HG02938 (cell line): ENCODE data around the gene FGG.
"Not testable (repeated sequence)": the region's sequence is repeated elsewhere in the genome, so short reads cannot be mapped to it uniquely, and the experiment has no call there.

Source experiments
- ATAC-seq: cut with Tn5 transposase; IDR thresholded peaks from one replicate; pipeline ENCODE4 v1.9.1; 2021; ENCODE audit warnings: mild to moderate bottlenecking, moderate library complexity; ENCODE audit not compliant: unreplicated experiment

Gene FGG

DNA sequence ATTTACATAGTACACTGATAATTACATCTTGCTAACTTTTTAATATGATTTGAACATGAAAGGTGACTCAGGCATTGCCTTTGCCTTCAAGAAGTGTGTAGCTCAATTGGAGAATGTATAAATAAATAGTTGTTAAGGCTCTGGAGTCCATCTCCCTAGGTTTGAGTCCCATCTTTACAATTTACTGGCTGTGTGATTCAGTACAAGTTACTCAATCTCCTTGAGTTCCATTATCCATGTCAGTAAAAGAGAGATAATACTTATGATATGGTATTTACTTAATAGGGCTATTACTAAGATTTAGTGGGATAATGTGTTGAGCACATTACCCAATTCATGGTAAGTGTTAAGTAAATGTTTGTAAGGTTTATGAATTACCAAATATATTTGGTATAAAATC, 1.9 kb upstream of the FGG start:
- no peak for ATAC-seq

DNA sequence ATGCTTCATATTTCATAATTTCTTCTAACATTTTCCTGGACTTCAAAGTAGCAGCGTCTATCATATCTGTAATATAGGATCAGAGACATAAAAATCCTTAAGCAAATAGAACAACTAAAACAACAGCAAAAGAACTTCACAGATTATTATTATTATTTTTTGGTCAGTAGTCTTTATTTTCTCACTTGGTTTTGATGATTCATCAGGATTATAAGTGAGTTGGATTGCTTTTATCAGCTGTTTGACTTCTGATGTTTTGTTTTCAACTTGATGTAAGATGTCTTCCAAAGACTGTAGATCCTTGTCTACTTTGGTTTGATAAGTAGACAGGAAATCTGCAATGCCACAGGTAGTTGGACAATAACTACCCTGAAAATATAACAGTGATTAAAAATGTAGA, 623 bp downstream of the FGG start:
- no peak for ATAC-seq

DNA sequence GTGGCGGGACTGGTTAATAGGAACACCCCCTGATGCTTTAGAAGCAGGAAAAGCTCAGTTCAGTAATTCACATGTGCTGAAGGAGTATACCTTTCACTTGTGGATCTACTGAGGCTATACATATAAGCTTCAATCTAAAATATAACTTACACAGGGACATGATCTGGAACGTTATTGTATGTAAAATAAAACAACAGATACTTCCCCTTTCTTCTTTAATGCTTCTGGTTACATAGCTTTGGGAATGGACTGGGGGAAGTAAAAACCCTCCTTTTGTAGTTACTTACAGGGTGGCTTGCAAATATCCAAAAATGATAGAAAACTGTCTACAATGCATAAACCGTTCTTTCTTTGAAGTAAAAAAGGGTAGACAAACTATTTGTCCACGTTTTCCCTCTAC, 1.9 kb downstream of the FGG start:
- ATAC-seq: no peak

- ATAC-seq: no peak
Observed at GRCh38 chr4:154609532-154609931, 2.9 kb downstream of the FGG start.

GRCh38 chr4:154608361-154609252, 3.8 kb downstream of the FGG start:
- ATAC-seq: no peak

DNA sequence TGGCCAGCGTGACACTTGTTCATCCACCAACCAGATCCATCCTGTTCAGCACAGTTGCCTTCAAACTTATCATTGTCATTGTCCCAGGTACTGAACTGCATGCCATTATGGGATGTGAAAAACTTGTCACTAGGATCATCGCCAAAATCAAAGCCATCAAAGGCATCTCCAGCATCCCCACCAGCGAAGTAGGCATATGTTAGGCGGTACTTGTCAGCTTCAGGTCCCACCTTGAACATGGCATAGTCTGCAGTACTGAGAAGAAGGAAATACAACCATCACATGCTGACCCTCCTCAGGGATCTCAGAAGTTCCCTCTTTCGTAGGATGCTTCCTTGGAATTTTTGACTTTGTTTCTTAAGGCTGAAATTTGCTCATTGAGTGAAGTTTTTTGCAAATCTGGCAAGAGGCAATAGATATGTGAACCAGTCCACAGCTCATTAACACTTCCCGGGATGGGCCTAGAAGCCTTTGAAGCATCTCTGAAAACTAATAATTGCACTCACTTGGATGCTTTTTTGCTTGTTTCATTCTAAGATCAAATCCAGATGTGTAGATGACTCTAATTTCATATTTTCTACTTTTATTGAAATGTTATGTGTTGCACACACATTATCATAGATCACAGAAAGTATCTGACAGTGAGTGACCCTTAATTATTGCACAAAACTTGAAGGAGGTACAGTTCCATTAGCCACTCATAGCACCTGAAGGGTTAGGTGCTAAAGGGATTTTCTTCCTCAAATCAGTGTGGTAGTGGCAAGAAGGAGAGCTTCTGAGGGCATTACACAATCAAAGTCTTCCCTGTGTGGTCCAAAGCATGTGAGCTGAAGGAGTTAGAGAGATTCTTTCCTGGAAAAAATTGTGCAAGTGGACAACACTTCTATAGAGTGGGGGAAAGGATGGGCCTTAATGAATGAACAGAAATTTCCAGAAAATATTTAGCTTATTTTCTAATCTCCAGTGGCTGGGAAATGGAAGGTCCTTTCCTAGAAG, 5.4 kb downstream of the FGG start:
- no peak for ATAC-seq

DNA sequence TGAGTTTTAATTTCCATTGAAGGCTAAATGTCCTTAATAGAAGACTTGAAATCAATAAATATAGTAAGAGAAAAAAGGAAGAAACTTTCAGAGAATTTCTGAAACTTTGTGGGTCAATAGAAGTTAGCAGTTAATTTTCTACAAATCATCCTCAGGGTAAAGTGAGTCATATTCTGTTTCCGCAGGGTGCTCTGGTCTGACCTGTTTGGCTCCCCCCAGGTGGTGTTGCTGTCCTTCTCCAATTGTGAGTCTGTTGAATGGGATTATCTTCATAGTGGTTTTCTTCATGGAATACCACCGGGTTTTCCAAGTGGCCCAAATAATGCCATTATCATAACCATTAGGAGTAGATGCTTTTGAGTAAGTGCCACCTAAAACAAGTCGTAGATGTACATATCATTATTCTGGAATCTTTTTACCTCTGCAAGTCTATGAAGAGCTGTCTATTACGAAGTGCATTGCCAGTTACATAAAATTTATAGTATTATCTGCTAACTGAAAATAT, 7.7 kb downstream of the FGG start:
- no peak for ATAC-seq

DNA sequence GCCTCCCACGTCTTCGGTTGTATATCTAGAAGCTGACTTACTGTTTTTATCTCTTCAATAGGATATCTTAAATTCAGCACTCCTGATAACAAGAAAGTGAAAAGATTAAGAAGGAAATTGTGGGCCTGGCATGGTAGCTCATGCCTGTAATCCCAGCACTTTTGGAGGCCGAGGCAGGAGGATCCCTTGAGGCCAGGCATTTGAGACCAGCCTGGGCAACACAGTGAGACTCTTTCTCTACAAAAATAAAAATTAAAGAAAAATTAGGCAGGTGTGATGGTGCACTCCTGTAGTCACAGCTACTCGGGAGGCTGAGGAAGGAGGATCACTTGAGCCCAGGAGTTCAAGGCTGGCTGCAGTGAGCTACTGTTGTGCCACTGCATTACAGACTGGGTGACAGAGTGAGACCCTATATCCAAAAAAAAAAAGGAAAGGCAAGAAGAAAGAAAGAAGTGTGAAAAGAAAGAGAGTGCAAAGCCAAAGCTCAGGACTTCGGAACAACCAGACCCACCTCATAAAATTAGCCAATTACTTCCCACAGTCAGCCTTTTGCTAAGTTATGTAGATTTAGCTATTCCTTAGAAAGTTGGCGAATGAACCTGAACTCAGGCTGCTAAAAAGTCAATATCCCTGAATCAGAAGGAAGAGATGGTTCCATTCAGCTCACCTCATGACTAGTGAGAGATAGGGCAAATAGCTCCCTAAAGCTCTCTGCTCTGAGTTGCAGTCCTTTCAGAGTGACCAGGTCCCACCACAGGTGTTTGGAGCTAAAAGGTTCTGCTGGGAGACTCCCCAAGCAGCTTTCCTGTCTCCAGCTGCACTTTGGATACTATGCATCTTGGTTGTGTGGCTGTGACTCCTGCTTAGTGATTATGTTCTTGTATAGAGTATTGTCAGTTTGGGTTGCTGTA, 9.2 kb downstream of the FGG start:
- ATAC-seq: no peak

GRCh38 chr4:154602404-154603020, 9.9 kb downstream of the FGG start:
- ATAC-seq: no peak

DNA sequence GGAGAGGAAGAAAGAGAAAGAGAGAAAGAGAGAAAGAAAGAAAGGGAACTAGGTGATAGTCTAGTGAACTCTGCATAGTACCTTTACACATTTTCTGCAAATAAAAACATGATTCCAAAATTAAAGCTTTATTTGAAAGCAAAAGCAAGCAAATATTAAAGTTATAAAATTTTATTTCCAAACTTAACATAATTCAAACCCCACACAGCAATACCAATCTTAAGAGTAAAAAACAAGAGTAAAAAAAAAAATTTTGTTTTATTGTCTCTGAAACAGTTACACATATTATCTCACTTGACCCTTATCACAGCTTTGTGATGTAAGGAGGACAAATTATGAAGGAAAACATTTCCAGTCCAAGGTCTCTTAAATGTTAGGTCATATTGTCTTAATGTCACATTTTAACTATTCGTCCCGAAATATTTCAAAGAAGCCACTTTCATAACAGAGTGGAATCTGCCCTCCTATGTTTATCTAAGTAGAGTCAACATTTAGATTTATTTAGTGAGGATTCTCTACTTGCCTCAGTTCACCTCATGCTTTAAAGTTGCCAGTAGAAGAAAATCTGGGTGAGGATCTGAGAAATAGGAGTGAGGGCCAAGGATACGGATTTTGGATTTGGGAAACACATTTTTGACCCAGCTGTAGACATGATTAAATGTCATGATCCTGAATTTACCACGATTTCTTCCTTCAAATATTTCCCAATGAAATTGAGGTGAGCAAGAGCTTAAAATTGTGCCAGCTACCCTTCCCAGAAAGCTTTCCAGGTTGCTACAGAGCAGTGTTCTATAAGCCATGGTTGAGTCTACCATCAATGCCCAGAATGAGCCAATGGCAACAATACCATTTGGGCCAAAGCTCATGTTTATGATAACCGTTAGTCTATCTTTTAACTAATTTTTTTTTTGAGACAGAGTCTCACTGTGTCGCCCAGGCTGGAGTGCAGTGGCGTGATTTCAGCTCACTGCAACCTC, 14.4 kb downstream of the FGG start:
- ATAC-seq: no peak

DNA sequence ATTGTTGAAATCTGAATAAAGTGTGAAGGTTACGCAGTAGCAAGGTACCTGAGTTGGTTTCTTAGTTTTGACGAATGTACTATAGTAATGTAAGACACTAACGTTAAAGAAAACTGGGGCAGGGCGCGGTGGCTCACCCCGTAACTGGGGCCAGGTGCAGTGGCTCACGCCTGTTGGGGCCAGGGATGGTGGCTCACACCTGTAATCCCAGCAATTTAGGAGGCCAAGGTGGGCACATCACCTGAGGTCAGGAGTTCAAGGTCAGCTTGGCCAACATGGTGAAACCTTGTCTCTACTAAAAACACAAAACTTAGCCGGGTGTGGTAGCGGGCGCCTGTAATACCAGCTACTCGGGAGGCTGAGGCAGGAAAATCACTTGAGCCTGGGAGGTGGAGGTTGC, 15.2 kb downstream of the FGG start:
- not testable (repeated sequence) for ATAC-seq

GRCh38 chr4:154595807-154596206, 16.6 kb downstream of the FGG start:
- ATAC-seq: no peak

- ATAC-seq: not testable (repeated sequence)
Observed at GRCh38 chr4:154594343-154594742, 18.1 kb downstream of the FGG start.

- no peak for ATAC-seq
Observed at GRCh38 chr4:154593868-154594267, 18.6 kb downstream of the FGG start.

GRCh38 chr4:154591890-154592289, 20.6 kb downstream of the FGG start:
- ATAC-seq: no peak

DNA sequence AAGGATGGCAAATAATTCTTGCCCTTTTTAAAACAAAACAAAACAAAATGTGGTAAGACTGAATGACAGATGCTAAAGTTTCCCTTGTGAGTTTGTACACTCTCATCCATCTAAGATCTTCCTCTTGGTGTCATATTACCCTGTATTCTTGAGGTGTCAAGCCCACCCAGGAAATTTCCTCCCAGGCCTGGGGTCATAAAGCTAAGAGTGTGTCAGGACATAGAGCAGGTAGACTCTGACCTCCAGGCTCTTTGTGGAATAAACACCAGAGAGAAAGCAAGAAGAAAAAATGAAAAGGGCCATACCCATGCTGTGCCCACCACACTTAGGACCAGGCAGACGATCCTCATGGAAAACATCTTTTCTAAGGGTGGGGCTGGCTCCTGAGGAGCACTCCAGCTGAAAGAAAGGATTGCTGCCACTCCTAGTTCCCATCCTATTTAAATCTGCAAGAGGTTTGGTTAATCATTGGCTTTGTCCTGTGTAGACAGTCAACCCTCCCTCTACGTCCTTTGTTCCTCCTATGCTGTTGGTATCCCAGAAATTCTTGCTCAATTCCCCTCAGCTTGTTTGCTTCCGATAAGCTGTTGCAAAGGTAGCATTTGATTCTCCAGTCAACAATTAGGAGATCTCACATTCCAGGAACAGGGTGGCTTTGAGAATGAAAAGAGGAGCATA, 22.0 kb downstream of the FGG start, which contains the start of gene FGA:
Gene FGA, minus strand, starts transcription at position 414 of the 678 bp plus-strand sequence. Its CDS starts 55 bp downstream, at position 359.
- ATAC-seq: no peak

DNA sequence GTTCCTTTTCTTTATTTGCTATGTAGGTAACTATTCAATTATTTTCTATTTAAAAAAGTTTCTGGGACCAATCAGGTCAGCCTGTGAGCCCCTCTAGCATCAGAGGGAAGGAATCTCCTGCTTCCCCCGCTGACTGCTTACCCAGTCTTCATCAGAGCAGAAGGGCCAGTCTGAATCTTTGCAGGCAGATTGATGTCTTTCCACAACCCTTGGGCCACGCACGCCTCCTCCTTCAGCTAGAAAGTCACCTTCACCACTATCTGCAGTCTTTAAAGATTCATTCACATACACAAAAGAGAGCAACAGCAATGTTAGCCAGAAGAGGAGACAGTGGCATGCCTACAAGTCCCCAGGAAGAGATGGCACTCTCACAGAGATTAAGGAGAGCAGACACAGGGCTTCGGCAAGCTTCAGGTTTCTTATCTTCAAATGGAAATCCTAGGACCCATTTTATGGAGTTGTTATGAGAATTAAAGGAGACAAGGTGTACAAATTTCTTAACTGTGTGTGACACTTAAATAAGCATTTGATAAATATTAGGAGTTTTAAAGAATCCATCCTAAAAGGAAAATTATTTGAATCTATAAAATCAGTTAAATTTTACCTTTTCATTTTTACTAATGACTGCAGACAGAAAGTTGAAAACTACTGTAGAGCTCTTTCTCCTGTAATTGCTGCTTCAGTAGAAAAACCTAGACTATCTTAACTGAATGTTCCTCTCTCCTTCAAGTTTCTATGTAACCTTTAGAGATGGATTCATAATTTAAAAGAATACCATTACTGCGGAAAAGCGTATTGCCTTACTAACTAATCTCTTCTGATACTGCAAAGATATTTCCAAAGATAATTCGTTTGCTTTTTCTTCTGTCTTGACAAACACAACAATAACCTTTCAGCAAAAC, 22.9 kb downstream of the FGG start:
- no peak for ATAC-seq
